DND-41 (cell line): ENCODE results near the gene CHIT1.

Experiments used
- ATAC-seq: fragments of 200-7000 bp; cut with Tn5 transposase; 3 replicates; pipeline ENCODE4 v1.9.1; 2021; ENCODE audit warnings: low read depth; ENCODE audit not compliant: insufficient read depth
- DNase-seq: peaks from one replicate; pipeline ENCODE4 v3.0.0-alpha.2; 2020
- H2AFZ ChIP-seq: 2 replicates; pipeline ENCODE4 v1.6.0; 2012; ENCODE audit warnings: low read depth, low read length
- H3K27ac ChIP-seq: 2 replicates; pipeline ENCODE4 v1.5.1; 2012; ENCODE audit warnings: low read length, inconsistent platforms
- H3K27me3 ChIP-seq: fragments of 200-600 bp; sonication (generic); 2 replicates; pipeline ENCODE4 v1.6.0; 2012; ENCODE audit warnings: low read length, mild to moderate bottlenecking, inconsistent platforms; ENCODE audit not compliant: insufficient read depth, poor library complexity
- H3K36me3 ChIP-seq: 2 replicates; pipeline ENCODE4 v1.5.1; 2012; ENCODE audit warnings: low read length, inconsistent platforms; ENCODE audit not compliant: insufficient read depth
- H3K4me1 ChIP-seq: 2 replicates; pipeline ENCODE4 v1.5.1; 2012; ENCODE audit warnings: mild to moderate bottlenecking, low read length; ENCODE audit not compliant: insufficient read depth
- H3K4me2 ChIP-seq: 2 replicates; pipeline ENCODE4 v1.6.0; 2012; ENCODE audit warnings: mild to moderate bottlenecking, moderate library complexity, low read length, inconsistent platforms; ENCODE audit not compliant: insufficient read depth
- H3K4me3 ChIP-seq, 2 experiments: fragments of 200-600 bp in 1 of 2; shearing (Covaris generic) in 1 of 2; 2 replicates each; pipeline ENCODE4 v1.5.1; 2012 to 2016; ENCODE audit warnings: inconsistent platforms in 2 of 2, low read length in 2 of 2, mild to moderate bottlenecking in 2 of 2, low read depth in 1 of 2, moderate library complexity in 1 of 2
- H3K79me2 ChIP-seq: 2 replicates; pipeline ENCODE4 v1.6.0; 2012; ENCODE audit warnings: low read length, inconsistent platforms; ENCODE audit not compliant: insufficient read depth
- H3K9ac ChIP-seq: 2 replicates; pipeline ENCODE4 v1.6.0; 2012; ENCODE audit warnings: low read depth, mild to moderate bottlenecking, inconsistent platforms, low read length, moderate library complexity
- H3K9me3 ChIP-seq: 2 replicates; pipeline ENCODE4 v1.5.1; 2012; ENCODE audit warnings: low read length, moderate library complexity, mild to moderate bottlenecking, inconsistent platforms; ENCODE audit not compliant: insufficient read depth, severe bottlenecking
- H4K20me1 ChIP-seq: 2 replicates; pipeline ENCODE4 v1.6.0; 2012; ENCODE audit warnings: low read length; ENCODE audit not compliant: insufficient read depth
- EZH2 ChIP-seq: IDR thresholded peaks from 3 replicates; pipeline ENCODE4 v1.6.1; 2012; ENCODE audit warnings: borderline replicate concordance, low read depth, mild to moderate bottlenecking, moderate library complexity, low read length, inconsistent platforms; ENCODE audit not compliant: severe bottlenecking
- TF ChIP-seq, protein P1 (sequence below): IDR thresholded peaks from 2 replicates; pipeline ENCODE4 v1.5.1; 2012; ENCODE audit warnings: borderline replicate concordance, low read length, moderate library complexity, mild to moderate bottlenecking; ENCODE audit not compliant: poor library complexity, severe bottlenecking; ENCODE audit errors: extremely low read depth

Gene CHIT1

DNA sequence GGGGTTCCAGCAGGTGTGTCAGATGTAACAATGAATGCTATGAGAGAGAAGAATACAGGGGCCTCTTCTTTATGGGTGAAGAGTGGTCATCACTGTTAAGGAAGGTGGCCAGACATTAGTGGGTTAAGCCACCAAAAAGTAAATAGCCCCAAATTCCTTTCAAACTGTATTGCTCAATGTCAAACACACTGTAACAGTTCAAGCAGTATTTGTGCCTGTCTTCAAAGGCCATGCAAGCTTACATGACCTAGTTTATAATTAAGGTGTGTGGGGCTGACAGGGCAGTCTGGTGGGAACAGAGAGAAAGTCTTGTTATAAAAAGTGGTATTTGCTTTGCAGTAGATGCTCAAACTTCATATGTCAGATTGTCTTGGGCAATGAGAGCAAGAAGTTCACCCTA is 18.5 kb downstream of the CHIT1 start:
- ATAC-seq (no peak), DNase-seq (no peak)
- H3K79me2 ChIP-seq: no peaks in the 10 kb centered on the region
- no peak overlapping the region for H3K4me3 ChIP-seq
- peaks cover 13% of the 10 kb centered on the region for H3K4me1 ChIP-seq
- H2AFZ ChIP-seq: no peak overlapping the region
- H3K4me2 ChIP-seq: no peak overlapping the region
- H3K36me3 ChIP-seq: no peaks in the 10 kb centered on the region
- no peaks in the 10 kb centered on the region for H3K9me3 ChIP-seq
- H3K27me3 ChIP-seq: no peaks in the 10 kb centered on the region
- H3K9ac ChIP-seq: no peak overlapping the region
- H4K20me1 ChIP-seq: no peaks in the 10 kb centered on the region
- no peak for TF ChIP-seq EZH2
- TF ChIP-seq, protein P1, sequence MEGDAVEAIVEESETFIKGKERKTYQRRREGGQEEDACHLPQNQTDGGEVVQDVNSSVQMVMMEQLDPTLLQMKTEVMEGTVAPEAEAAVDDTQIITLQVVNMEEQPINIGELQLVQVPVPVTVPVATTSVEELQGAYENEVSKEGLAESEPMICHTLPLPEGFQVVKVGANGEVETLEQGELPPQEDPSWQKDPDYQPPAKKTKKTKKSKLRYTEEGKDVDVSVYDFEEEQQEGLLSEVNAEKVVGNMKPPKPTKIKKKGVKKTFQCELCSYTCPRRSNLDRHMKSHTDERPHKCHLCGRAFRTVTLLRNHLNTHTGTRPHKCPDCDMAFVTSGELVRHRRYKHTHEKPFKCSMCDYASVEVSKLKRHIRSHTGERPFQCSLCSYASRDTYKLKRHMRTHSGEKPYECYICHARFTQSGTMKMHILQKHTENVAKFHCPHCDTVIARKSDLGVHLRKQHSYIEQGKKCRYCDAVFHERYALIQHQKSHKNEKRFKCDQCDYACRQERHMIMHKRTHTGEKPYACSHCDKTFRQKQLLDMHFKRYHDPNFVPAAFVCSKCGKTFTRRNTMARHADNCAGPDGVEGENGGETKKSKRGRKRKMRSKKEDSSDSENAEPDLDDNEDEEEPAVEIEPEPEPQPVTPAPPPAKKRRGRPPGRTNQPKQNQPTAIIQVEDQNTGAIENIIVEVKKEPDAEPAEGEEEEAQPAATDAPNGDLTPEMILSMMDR: no peak
- no peak overlapping the region for H3K27ac ChIP-seq

DNA sequence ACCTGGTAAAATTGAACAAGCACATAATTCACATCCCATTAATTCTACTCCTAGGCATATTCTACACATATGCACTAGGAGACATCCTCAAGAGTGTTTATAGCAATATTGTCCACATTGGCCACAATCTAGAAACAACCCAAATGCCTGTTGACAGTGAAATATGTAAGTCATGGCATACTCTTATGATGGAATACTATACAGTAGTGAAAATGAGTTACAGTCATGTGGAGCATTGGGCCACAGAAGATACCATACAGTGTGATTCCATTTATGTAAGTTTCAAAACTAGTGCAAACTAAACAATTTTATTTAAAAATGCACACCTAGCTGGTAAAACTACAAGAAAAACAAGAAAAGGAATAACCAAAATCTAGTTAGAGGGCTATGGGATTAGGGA is 19.1 kb downstream of the CHIT1 start:
- Histone ChIP-seq H3K27me3 (no peaks in the 10 kb centered on the region), H3K9ac (no peak overlapping the region), H3K27ac (no peak overlapping the region), H3K4me3 (no peak overlapping the region), H3K79me2 (no peaks in the 10 kb centered on the region), H3K4me1 (peaks cover 7% of the 10 kb centered on the region; the same call in 1 of the 2 replicates), H3K9me3 (no peaks in the 10 kb centered on the region), H3K4me2 (no peak overlapping the region), H2AFZ (no peak overlapping the region), H3K36me3 (no peaks in the 10 kb centered on the region), H4K20me1 (no peaks in the 10 kb centered on the region)
- no peak for TF ChIP-seq EZH2
- TF ChIP-seq, protein P1: no peak
- no peak for ATAC-seq
- no peak for DNase-seq

DNA sequence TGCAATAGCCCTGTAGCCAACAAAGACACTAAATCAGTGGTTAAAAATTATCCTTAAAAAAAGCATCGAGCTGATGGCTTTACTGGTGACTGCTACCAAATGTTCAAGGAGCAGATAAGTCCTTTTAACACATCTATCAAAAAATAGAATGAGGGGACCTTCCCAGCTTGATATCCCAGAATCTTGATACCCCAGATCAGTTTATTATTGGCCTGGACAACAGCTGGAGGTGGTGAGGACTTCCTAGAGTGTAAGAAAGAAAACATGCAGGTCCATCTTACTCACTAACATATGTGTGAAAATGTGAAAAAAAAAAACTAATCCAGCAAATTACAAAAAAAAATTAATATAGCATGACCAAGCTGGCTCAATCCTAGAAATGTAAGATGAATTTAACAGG is 21.3 kb downstream of the CHIT1 start:
- Histone ChIP-seq H3K36me3 (no peaks in the 10 kb centered on the region), H3K79me2 (no peaks in the 10 kb centered on the region), H2AFZ (no peak overlapping the region), H3K4me1 (no peaks in the 10 kb centered on the region), H4K20me1 (no peaks in the 10 kb centered on the region), H3K27ac (no peak overlapping the region), H3K27me3 (peaks cover 5% of the 10 kb centered on the region), H3K4me2 (no peak overlapping the region), H3K9ac (no peak overlapping the region), H3K4me3 (no peak overlapping the region), H3K9me3 (no peaks in the 10 kb centered on the region)
- no peak for DNase-seq
- TF ChIP-seq, protein P1: no peak
- no peak for TF ChIP-seq EZH2
- no peak for ATAC-seq

DNA sequence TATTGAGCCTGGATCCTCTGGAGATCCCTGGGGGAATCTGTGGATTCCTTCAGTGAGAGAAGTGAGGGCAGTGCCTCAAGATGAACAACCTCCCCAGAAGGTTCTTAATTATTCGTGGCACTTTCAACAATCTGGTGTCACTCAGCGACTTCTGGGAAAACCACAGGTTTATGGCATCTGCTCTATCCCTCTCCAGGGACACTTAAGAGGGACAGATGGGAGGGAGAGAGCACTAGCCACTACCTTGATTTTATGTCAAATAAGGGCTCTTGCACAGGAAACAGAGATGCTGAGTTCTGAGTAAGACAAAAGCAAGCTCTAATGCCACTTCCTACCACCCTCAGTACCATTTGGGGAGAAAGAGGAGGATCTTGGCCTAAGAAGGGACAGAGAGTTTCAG is 21.7 kb downstream of the CHIT1 start:
- H3K27ac ChIP-seq: no peak overlapping the region
- ATAC-seq: no peak
- no peak for TF ChIP-seq EZH2
- TF ChIP-seq, protein P1: no peak
- H3K36me3 ChIP-seq: no peaks in the 10 kb centered on the region
- H3K79me2 ChIP-seq: no peaks in the 10 kb centered on the region
- no peaks in the 10 kb centered on the region for H3K9me3 ChIP-seq
- H3K9ac ChIP-seq: no peak overlapping the region
- no peak overlapping the region for H3K4me2 ChIP-seq
- no peaks in the 10 kb centered on the region for H3K4me1 ChIP-seq
- H3K4me3 ChIP-seq: no peak overlapping the region
- peaks cover 8% of the 10 kb centered on the region for H3K27me3 ChIP-seq
- no peak for DNase-seq
- H4K20me1 ChIP-seq: no peaks in the 10 kb centered on the region
- no peak overlapping the region for H2AFZ ChIP-seq
